ENCODE results near the gene SPATA4. TPM values are rescaled to one million over a fixed set of nuclear protein-coding genes. Genes with fewer than 3 reads are reported as not detected.
"Not testable (repeated sequence)": the region's sequence is repeated elsewhere in the genome, so short reads cannot be mapped to it uniquely, and the experiment has no call there.

SPATA4 gene
- total and polyA plus RNA-seq, 2 donors from 2014 or later: 0.82 to 1.2 TPM

DNA sequence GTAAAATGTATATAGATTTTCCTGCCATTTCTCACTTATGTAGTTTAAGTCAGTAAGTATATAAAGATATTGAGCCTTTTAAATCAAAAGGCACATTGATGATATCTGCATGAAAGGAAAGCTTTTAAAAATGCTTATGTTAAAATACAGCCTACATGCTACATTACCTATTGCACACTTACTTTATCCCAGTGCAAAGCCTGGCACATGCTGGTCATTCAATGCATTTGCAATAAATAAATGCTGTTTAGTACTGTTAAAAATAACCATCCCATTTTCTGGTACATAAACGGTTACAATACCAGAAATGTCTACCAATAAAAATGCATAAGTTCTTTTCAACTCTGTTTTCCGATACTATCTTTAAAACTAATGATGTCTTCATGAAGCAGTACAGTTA lies 22.1 kb upstream of the SPATA4 start:
- DNase-seq: no peak
- peaks cover 0 to under 1% (median 0%) of the 10 kb centered on the region in 3 donors for H3K9me3 ChIP-seq (ENCODE audit: control insufficient read depth in 2 of 3, insufficient read depth in 1 of 3, low read length in 3 of 3)
- no peaks in the 10 kb centered on the region for H3K36me3 ChIP-seq (ENCODE audit: control insufficient read depth in 2 of 3, insufficient read depth in 3 of 3, low read length in 3 of 3)
- no peak overlapping the region for H3K9ac ChIP-seq (ENCODE audit: low read length in 3 of 3)
- H3K4me1 ChIP-seq (ENCODE audit: control insufficient read depth in 2 of 3, insufficient read depth in 2 of 3, low read depth in 1 of 3, low read length in 3 of 3): no peaks in the 10 kb centered on the region
- H3K27me3 ChIP-seq (ENCODE audit: control insufficient read depth, insufficient read depth, low read length): no peaks in the 10 kb centered on the region
- no peak for FAIRE-seq
- TF ChIP-seq, protein P1, sequence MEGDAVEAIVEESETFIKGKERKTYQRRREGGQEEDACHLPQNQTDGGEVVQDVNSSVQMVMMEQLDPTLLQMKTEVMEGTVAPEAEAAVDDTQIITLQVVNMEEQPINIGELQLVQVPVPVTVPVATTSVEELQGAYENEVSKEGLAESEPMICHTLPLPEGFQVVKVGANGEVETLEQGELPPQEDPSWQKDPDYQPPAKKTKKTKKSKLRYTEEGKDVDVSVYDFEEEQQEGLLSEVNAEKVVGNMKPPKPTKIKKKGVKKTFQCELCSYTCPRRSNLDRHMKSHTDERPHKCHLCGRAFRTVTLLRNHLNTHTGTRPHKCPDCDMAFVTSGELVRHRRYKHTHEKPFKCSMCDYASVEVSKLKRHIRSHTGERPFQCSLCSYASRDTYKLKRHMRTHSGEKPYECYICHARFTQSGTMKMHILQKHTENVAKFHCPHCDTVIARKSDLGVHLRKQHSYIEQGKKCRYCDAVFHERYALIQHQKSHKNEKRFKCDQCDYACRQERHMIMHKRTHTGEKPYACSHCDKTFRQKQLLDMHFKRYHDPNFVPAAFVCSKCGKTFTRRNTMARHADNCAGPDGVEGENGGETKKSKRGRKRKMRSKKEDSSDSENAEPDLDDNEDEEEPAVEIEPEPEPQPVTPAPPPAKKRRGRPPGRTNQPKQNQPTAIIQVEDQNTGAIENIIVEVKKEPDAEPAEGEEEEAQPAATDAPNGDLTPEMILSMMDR (IDR thresholded peaks at IDR 0.05; ENCODE audit: borderline replicate concordance, extremely low read depth, insufficient read depth): no peak
- intact Hi-C loops (cut with DNase I): no loop called here
- no peak overlapping the region for H3K4me3 ChIP-seq (ENCODE audit: low read length in 3 of 3)
- H3K27ac ChIP-seq (ENCODE audit: low read depth in 2 of 2, low read length in 2 of 2): no peak overlapping the region

DNA sequence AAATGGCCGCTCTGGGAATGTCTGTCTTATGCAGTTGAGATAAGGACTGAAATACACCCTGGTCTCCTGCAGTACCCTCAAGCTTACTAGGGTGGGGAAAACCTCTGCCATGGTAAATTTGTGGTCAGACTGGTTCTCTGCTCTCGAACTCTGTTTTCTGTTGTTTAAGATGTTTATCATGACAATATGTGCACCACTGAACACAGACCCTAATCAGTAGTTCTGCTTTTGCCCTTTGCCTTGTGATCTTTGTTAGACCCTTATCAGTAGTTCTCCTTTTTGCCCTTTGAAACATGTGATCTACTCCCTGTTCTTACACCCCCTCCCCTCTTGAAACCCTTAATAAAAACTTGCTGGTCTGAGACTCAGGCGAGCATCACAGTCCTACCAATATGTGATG lies 17.0 kb upstream of the SPATA4 start:
- H3K27me3 ChIP-seq (ENCODE audit: control insufficient read depth, insufficient read depth, low read length); DNase-seq; H3K36me3 ChIP-seq (ENCODE audit: control insufficient read depth in 2 of 3, insufficient read depth in 3 of 3, low read length in 3 of 3): not testable (repeated sequence)

GRCh38 chr4:176210579-176211296 lies 15.4 kb upstream of the SPATA4 start:
- intact Hi-C loops (cut with DNase I): no loop called here
- no peak overlapping the region for H3K27ac ChIP-seq (ENCODE audit: low read depth in 2 of 2, low read length in 2 of 2)
- TF ChIP-seq, protein P1 (IDR thresholded peaks at IDR 0.05; ENCODE audit: borderline replicate concordance, extremely low read depth, insufficient read depth): no peak
- H3K9me3 ChIP-seq (ENCODE audit: control insufficient read depth in 2 of 3, insufficient read depth in 1 of 3, low read length in 3 of 3): peaks cover 0 to 3% (median 0%) of the 10 kb centered on the region in 3 donors
- no peak for DNase-seq
- FAIRE-seq: no peak
- H3K27me3 ChIP-seq (ENCODE audit: control insufficient read depth, insufficient read depth, low read length): no peaks in the 10 kb centered on the region
- no peaks in the 10 kb centered on the region for H3K36me3 ChIP-seq (ENCODE audit: control insufficient read depth in 2 of 3, insufficient read depth in 3 of 3, low read length in 3 of 3)
- no peak overlapping the region for H3K4me3 ChIP-seq (ENCODE audit: low read length in 3 of 3)
- no peaks in the 10 kb centered on the region for H3K4me1 ChIP-seq (ENCODE audit: control insufficient read depth in 2 of 3, insufficient read depth in 2 of 3, low read depth in 1 of 3, low read length in 3 of 3)
- H3K9ac ChIP-seq (ENCODE audit: low read length in 3 of 3): no peak overlapping the region

More for the DNA sequence above, 17.0 kb upstream of the SPATA4 start:
- H3K4me3 ChIP-seq (ENCODE audit: low read length in 3 of 3); H3K9me3 ChIP-seq (ENCODE audit: control insufficient read depth in 2 of 3, insufficient read depth in 1 of 3, low read length in 3 of 3); H3K9ac ChIP-seq (ENCODE audit: low read length in 3 of 3); intact Hi-C loops (cut with DNase I); H3K4me1 ChIP-seq (ENCODE audit: control insufficient read depth in 2 of 3, insufficient read depth in 2 of 3, low read depth in 1 of 3, low read length in 3 of 3); H3K27ac ChIP-seq (ENCODE audit: low read depth in 2 of 2, low read length in 2 of 2); FAIRE-seq: not testable (repeated sequence)

GRCh38 chr4:176210101-176210500 lies 14.7 kb upstream of the SPATA4 start:
- FAIRE-seq: no peak
- Histone ChIP-seq H3K9ac (ENCODE audit: low read length in 3 of 3) (no peak overlapping the region), H3K4me1 (ENCODE audit: control insufficient read depth in 2 of 3, insufficient read depth in 2 of 3, low read depth in 1 of 3, low read length in 3 of 3) (no peaks in the 10 kb centered on the region), H3K36me3 (ENCODE audit: control insufficient read depth in 2 of 3, insufficient read depth in 3 of 3, low read length in 3 of 3) (no peaks in the 10 kb centered on the region), H3K27me3 (ENCODE audit: control insufficient read depth, insufficient read depth, low read length) (no peaks in the 10 kb centered on the region), H3K9me3 (ENCODE audit: control insufficient read depth in 2 of 3, insufficient read depth in 1 of 3, low read length in 3 of 3) (peaks cover 0 to 3% (median 0%) of the 10 kb centered on the region in 3 donors), H3K27ac (ENCODE audit: low read depth in 2 of 2, low read length in 2 of 2) (no peak overlapping the region), H3K4me3 (ENCODE audit: low read length in 3 of 3) (no peak overlapping the region)
- TF ChIP-seq, protein P1 (IDR thresholded peaks at IDR 0.05; ENCODE audit: borderline replicate concordance, extremely low read depth, insufficient read depth): no peak
- intact Hi-C loops (cut with DNase I): no loop called here
- DNase-seq: no peak
